C4-2B (cell line): ENCODE data around the gene MSH2.

Experiments used
- CTCF ChIP-seq: fragments of 450-650 bp; conservative IDR thresholded peaks from 2 replicates; pipeline ENCODE4 v1.5.1; 2017; ENCODE audit warnings: mild to moderate bottlenecking
- ZFX ChIP-seq: fragments of 450-650 bp; IDR thresholded peaks from 2 replicates; pipeline ENCODE4 v1.6.1; 2017

- TF ChIP-seq CTCF, result no peak
- no peak for TF ChIP-seq ZFX
Observed at GRCh38 chr2:47460766-47461165, 57.8 kb downstream of the MSH2 start.
